HG03565 (cell line): ENCODE measurements around the gene DNAAF2.
"Not testable (repeated sequence)": the region's sequence is repeated elsewhere in the genome, so short reads cannot be mapped to it uniquely, and the experiment has no call there.

ENCODE experiments used
- ATAC-seq: cut with Tn5 transposase; IDR thresholded peaks from one replicate; pipeline ENCODE4 v1.9.1; 2021; ENCODE audit warnings: mild to moderate bottlenecking, moderate library complexity; ENCODE audit not compliant: unreplicated experiment

Gene DNAAF2

GRCh38 chr14:49634547-49635334 lies at the start of gene DNAAF2:
Gene DNAAF2, minus strand, starts transcription at chr14:49635244. Its CDS starts 95 bp downstream, at chr14:49635149.
- ATAC-seq, result peak; percentile 22

- ATAC-seq, result no peak
These were observed 44.2 kb upstream of the DNAAF2 start for GRCh38 chr14:49679271-49679670.

- ATAC-seq, result no peak
These were observed 42.6 kb upstream of the DNAAF2 start for GRCh38 chr14:49677643-49678042.

GRCh38 chr14:49673586-49673985 lies 38.5 kb upstream of the DNAAF2 start:
- no peak for ATAC-seq

GRCh38 chr14:49670475-49670874 lies 35.4 kb upstream of the DNAAF2 start:
- no peak for ATAC-seq

GRCh38 chr14:49659526-49660455 lies 24.7 kb upstream of the DNAAF2 start:
- no peak for ATAC-seq

- ATAC-seq, result not testable (repeated sequence)
These were observed 22.5 kb upstream of the DNAAF2 start for GRCh38 chr14:49657500-49657899.

- no peak for ATAC-seq
These were observed 19.5 kb upstream of the DNAAF2 start for GRCh38 chr14:49654511-49654910.

- no peak for ATAC-seq
These were observed 18.5 kb upstream of the DNAAF2 start for GRCh38 chr14:49653508-49653907.

GRCh38 chr14:49642163-49642562 lies 7.1 kb upstream of the DNAAF2 start:
- no peak for ATAC-seq

- ATAC-seq, result no peak
These were observed 6.7 kb upstream of the DNAAF2 start for GRCh38 chr14:49641697-49642129.

- ATAC-seq, result no peak
These were observed 5.7 kb upstream of the DNAAF2 start for GRCh38 chr14:49640540-49641417.

- no peak for ATAC-seq
These were observed 2.6 kb upstream of the DNAAF2 start for GRCh38 chr14:49637534-49638078.

- no peak for ATAC-seq
These were observed 1.8 kb upstream of the DNAAF2 start for GRCh38 chr14:49636866-49637265.

GRCh38 chr14:49633640-49634546 lies 1.2 kb downstream of the DNAAF2 start:
- peak; percentile 72 for ATAC-seq

GRCh38 chr14:49623941-49624839 lies 10.9 kb downstream of the DNAAF2 start:
- ATAC-seq, result no peak

- no peak for ATAC-seq
These were observed 11.7 kb downstream of the DNAAF2 start for GRCh38 chr14:49623387-49623786.

GRCh38 chr14:49622022-49622607 lies 12.9 kb downstream of the DNAAF2 start:
- no peak for ATAC-seq
